GM12874 (cell line): Measurements from ENCODE around the gene RBPJL.

Source experiments
- TF ChIP-seq, protein P1 (sequence below): IDR thresholded peaks from 2 replicates; pipeline ENCODE4 v1.5.1; 2011; ENCODE audit warnings: low read depth, mild to moderate bottlenecking, control low read depth, low read length, moderate library complexity; ENCODE audit not compliant: insufficient read depth

Gene RBPJL

DNA sequence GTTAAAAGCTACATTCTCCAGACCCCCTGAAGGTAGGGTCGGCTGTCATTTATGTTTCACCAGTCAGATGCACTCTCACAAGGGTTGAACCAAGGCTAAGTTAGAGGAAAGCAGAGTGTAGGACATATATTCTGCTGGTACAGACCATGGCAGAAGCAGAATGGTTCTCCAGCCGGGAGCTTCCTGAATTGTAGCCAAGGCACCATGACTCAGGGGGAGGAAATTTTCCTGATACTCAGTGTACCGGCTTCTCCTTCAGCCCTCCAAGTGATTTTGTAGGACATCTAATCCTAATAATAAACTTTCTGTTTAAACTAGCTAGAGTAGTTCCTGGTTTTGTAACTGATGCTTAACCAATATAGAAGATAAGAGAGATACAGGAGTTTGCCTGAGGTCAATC is 38.1 kb upstream of the RBPJL start:
- TF ChIP-seq, protein P1, sequence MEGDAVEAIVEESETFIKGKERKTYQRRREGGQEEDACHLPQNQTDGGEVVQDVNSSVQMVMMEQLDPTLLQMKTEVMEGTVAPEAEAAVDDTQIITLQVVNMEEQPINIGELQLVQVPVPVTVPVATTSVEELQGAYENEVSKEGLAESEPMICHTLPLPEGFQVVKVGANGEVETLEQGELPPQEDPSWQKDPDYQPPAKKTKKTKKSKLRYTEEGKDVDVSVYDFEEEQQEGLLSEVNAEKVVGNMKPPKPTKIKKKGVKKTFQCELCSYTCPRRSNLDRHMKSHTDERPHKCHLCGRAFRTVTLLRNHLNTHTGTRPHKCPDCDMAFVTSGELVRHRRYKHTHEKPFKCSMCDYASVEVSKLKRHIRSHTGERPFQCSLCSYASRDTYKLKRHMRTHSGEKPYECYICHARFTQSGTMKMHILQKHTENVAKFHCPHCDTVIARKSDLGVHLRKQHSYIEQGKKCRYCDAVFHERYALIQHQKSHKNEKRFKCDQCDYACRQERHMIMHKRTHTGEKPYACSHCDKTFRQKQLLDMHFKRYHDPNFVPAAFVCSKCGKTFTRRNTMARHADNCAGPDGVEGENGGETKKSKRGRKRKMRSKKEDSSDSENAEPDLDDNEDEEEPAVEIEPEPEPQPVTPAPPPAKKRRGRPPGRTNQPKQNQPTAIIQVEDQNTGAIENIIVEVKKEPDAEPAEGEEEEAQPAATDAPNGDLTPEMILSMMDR, result no peak

DNA sequence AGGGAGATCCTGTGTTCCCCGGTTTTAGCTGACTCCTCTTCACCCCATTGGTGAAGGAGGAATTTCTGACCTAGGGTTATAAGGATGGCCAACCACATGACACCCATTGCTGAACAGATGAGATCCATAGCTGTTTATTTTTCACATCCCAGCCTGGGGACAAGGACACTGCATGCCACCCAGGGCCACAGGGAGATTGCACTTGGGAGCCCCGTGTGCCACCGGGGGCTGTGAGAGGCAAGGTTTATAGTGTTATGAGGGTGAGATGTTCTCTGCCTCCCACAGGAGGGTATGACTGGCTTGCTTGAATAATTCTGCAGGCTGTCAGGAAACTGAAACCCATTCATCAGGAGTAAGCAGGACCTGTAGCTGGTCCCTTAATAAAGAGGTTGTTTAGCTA is 37.6 kb upstream of the RBPJL start:
- TF ChIP-seq, protein P1, result no peak

DNA sequence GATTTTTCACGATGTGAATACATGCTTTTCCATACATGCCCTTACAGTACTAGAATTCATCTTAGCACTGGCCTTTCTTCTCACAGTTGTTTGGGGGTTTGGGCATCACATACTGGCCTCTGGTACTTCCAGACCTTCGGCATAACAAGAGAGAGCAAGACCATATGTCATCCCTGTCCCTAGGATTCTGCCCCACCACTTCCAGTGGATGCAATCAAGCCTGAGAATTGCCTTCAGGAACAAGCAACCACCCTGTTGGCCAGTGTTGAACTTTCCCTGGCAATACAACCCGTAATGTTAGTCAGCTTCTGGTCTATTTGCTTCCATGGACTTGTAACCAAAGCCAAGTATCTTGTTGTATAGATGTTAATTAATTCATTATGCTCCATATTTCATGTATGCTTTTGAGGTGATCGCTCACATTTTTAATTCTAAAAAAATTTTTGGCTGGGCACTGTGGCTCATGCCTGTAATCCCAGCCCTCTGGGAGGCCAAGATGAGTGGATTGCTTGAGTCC is 36.8 kb upstream of the RBPJL start:
- TF ChIP-seq, protein P1, result no peak

DNA sequence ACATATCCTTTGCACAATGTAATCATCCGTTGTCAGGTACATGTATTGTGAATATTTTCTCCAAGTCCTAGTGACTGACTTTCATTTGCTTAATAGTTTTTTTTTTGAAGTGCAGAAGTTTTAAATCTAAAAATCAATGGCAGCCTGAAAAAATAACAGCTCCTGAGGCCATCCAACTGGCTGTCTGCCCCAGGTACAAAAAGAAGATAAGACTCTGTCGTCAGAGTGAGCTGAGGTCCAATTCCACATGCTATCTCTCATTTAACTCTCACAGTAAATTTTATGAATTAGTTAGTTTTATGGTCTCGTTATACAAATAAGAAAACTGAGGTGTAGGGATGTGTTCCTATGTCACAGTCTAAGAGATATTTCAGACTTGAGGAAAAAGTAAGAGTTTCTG is 31.3 kb upstream of the RBPJL start:
- TF ChIP-seq, protein P1, result no peak

DNA sequence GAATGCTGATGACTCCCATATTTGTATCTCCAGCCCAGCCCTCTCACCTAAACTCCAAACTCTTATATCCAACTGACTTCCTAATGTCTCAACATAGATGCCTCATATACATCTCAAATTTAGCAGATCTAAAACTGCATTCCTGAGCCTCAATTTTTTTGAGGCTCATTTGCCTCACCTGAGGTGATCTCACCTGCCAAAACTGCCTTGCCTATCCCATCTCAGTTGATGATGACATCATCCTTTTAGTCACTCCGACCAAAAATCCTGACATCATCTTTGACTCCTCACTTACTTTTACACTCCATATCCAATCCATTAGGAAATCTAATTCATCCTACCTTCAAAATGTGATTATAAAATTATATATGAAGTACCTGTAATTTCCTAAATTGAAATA is 26.6 kb upstream of the RBPJL start:
- TF ChIP-seq, protein P1, result no peak

DNA sequence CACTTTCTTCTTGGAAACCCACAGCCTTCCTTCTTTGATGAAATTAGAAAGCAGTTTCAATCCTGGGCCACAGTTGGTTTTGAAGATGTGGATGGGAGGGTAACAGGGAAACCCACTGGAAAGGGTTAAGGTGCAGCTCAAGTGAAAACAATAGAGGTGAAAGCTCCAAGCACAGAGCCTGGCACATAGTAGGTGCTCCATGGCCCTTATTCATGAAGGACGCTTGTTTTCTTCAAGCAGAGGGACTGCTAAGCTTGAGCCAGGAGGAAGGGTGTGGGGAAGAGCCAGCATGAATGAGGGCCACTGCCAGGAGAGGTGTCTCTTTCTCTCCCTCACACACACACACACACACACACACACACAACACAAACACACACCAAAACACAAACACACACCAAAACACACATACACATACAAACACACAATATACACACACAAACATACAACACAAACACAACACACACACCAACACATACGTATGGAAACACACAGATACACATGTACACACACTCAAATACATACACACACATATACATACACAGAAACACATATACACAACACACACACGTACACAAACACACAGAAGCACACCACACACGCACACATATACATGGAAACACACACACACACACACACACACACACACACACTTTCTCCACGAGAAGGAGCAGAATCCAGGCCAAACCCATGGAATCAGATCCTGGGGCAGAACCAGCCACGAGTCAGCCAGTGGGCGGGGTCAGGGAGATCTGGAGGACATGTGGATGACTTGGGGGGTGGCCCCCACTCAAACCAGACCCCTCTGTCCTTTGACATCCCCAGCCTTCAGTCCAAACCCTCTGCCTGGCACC is 23.7 kb upstream of the RBPJL start:
- TF ChIP-seq, protein P1, result no peak

DNA sequence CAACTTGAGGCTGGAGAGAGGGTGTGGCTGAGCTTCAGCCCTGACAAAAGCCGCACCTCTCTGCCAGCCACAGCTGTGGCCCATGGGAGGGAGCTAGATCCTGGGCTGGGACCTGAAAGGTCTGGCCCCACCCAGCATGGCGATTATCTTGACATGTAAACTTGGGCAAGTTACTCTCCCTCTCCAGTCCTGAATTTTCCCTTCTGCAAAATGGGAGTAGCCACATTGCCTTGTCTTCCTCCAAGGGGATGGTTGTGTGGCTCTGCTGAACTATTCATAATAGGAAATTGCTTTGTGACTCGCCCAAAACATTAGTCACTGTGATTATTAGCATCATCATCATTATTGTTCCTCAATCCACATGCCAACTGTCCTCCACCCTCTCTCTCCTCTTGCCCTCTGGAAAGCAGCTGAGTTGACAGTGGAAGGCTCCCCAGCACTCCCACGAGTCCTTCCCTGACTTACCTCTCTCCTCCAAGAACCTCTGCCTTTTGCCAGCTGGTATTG is 23.0 kb upstream of the RBPJL start:
- TF ChIP-seq, protein P1, result no peak
